ENCODE measurements around the gene PPP4R2.

Gene PPP4R2

GRCh38 chr3:73071952-73072351 is 75.3 kb downstream of the PPP4R2 start:
- DNase-seq (ENCODE audit: low read depth in 2 of 2): no peak
- TF ChIP-seq CTCF (IDR thresholded peaks at IDR 0.05; ENCODE audit: low read depth, low read length): no peak
- no peak overlapping the region for H3K4me3 ChIP-seq (replicated peaks in 1 of 2; ENCODE audit: low read depth in 2 of 2, low read length in 2 of 2)

GRCh38 chr3:73072634-73073033 is 76.0 kb downstream of the PPP4R2 start:
- TF ChIP-seq CTCF (IDR thresholded peaks at IDR 0.05; ENCODE audit: low read depth, low read length): no peak
- no peak overlapping the region for H3K4me3 ChIP-seq (replicated peaks in 1 of 2; ENCODE audit: low read depth in 2 of 2, low read length in 2 of 2)
- no peak for DNase-seq (ENCODE audit: low read depth in 2 of 2)

DNA sequence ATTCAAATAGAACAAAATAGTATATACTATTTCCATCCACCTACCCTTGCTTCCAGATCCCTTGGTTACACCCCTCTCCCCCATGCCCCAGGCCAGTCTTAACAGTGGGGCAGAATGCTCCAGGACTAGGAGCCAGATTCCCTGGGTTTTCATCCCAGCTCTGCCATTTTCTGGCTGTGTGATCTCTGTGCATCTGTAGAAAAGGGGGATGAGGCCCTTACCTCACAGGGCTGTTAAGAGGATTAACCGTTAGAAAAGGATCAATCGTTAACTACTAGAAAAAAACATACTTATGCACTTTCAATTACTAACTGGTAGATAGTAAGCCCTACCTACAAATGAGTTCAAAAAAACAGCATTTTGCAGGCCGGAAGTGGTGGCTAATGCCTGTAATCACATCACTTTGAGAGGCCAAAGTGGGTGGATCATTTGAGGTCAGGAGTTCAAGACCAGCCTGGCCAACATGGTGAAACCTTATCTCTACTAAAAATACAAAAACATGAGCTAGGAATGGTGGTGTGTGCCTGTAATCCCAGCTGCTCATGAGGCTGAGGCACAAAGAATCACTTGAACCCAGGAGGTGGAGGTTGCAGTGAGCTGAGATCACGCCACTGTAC is 76.6 kb downstream of the PPP4R2 start:
- DNase-seq (ENCODE audit: low read depth in 2 of 2): peak in 1 of 2 donors; percentile 27
- no peak for TF ChIP-seq CTCF (IDR thresholded peaks at IDR 0.05; ENCODE audit: low read depth, low read length)
- no peak overlapping the region for H3K4me3 ChIP-seq (replicated peaks in 1 of 2; ENCODE audit: low read depth in 2 of 2, low read length in 2 of 2)

DNA sequence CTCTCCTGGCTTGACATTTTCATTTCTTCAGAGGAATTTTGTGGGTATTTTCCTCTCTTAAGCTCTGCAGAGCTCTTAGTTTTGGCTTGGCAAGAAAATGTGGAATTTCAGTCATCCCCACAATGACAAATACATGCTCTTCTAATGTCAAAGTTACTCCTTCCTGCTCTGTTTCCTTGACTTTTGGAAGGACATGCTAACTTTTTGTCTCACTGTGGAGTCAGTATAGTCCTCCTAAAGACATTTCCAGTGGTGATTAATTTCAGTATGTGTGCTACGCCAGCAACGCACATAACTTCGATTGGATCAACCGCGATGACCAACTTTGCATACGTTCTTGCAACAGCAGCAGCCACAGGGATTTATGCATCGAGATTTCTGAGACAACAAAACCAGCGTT is 78.2 kb downstream of the PPP4R2 start:
- H3K4me3 ChIP-seq (replicated peaks in 1 of 2; ENCODE audit: low read depth in 2 of 2, low read length in 2 of 2): no peak overlapping the region
- DNase-seq (ENCODE audit: low read depth in 2 of 2): no peak
- no peak for TF ChIP-seq CTCF (IDR thresholded peaks at IDR 0.05; ENCODE audit: low read depth, low read length)

DNA sequence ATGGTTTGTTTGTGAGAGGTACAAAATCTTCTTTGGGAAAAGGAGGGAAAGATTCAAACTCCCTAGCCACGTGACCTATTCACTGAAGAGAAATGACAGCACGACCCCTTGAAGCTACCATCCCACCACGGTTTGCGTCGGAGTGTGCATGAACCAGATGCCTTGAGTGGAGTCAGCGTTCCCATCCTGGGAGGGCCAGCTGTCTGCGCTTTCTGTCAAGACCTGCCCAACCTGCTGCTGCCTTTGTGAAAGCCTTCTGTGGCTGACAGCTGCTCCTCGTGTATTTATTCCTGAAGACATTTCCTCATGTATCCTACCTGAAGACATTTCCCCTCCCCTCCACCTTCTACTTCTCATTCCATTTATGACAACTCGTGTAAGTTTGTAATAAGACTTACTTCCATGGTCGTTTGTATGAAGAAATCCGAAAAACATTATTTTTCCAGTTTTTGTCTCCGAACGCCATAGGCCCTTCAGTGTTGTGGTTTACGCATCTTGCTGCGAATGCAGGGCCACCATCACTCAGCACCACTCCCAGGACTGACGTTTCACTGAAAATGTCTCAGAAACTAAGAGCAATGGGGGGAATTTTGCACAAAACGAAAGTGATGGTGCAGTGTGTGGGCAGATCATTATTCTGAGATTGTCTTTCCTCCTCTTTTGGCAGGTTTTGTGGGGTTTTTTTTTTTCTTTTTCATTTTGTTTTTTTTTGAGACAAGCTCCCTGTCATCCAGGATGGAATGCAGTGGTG is 83.8 kb downstream of the PPP4R2 start:
- H3K4me3 ChIP-seq (replicated peaks in 1 of 2; ENCODE audit: low read depth in 2 of 2, low read length in 2 of 2): no peak overlapping the region
- DNase-seq (ENCODE audit: low read depth in 2 of 2): no peak
- no peak for TF ChIP-seq CTCF (IDR thresholded peaks at IDR 0.05; ENCODE audit: low read depth, low read length)

DNA sequence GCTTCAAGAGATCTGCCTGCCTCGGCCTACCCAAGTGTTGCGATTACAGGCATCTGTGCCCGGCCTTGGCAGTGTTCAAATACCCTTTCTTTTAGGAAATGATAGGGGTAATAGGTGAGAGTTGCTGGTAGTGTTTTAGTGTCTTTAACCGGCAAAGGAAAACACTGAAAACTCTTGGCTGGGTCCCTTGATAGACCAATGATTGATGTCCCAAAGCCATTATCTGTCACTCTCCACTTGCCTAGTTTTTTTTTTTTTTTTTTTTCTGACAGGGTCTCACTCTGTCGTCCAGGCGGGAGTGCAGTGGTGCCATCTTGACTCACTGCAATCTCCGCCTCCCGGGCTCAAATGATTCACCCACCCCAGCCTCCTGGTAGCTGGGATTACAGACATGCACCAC is 84.5 kb downstream of the PPP4R2 start:
- no peak overlapping the region for H3K4me3 ChIP-seq (replicated peaks in 1 of 2; ENCODE audit: low read depth in 2 of 2, low read length in 2 of 2)
- TF ChIP-seq CTCF (IDR thresholded peaks at IDR 0.05; ENCODE audit: low read depth, low read length): no peak
- DNase-seq (ENCODE audit: low read depth in 2 of 2): no peak
